ENCODE results near the gene TEKT3. TPM values are rescaled to one million over a fixed set of nuclear protein-coding genes. Genes with fewer than 3 reads are reported as not detected.

TEKT3 gene
- total RNA-seq, 1 donor from 2014 or later: not detected

- Mint-ChIP-seq H3K36me3 (ENCODE audit: low read depth) (no peaks in the 10 kb centered on the region), H3K4me3 (no peak overlapping the region), H3K4me1 (no peaks in the 10 kb centered on the region), H3K27me3 (peaks cover 5% of the 10 kb centered on the region), H3K27ac (no peak overlapping the region), H3K9me3 (no peaks in the 10 kb centered on the region)
- no peak for TF ChIP-seq CTCF (IDR thresholded peaks at IDR 0.05)
- no peak for ATAC-seq (ENCODE audit: low read depth)
- ChIA-PET CTCF (no interaction called here), POLR2A (no interaction called here)
- DNase-seq: no peak
- intact Hi-C loops (cut with micrococcal nuclease): no loop called here
Observed at GRCh38 chr17:15307710-15308111, 33.7 kb downstream of the TEKT3 start.

GRCh38 chr17:15303851-15304250, 37.5 kb downstream of the TEKT3 start:
- ATAC-seq (ENCODE audit: low read depth): no peak
- H3K9me3 Mint-ChIP-seq: no peaks in the 10 kb centered on the region

GRCh38 chr17:15303268-15303667, 38.1 kb downstream of the TEKT3 start:
- DNase-seq (no peak), ATAC-seq (ENCODE audit: low read depth) (no peak)
- Mint-ChIP-seq H3K4me3 (no peak overlapping the region), H3K36me3 (ENCODE audit: low read depth) (no peaks in the 10 kb centered on the region), H3K27me3 (peaks cover 3% of the 10 kb centered on the region), H3K4me1 (no peaks in the 10 kb centered on the region), H3K27ac (no peak overlapping the region), H3K9me3 (no peaks in the 10 kb centered on the region)
- CTCF ChIA-PET: no interaction called here
- TF ChIP-seq CTCF (IDR thresholded peaks at IDR 0.05): no peak
- POLR2A ChIA-PET: no interaction called here
- intact Hi-C loops (cut with micrococcal nuclease): no loop called here

More at GRCh38 chr17:15303851-15304250, 37.5 kb downstream of the TEKT3 start:
- no peaks in the 10 kb centered on the region for H3K36me3 Mint-ChIP-seq (ENCODE audit: low read depth)
- no peaks in the 10 kb centered on the region for H3K4me1 Mint-ChIP-seq
- no peak for DNase-seq
- H3K4me3 Mint-ChIP-seq: no peak overlapping the region
- no peak overlapping the region for H3K27ac Mint-ChIP-seq
- H3K27me3 Mint-ChIP-seq: peaks cover 3% of the 10 kb centered on the region
- TF ChIP-seq CTCF (IDR thresholded peaks at IDR 0.05): no peak
- CTCF ChIA-PET: no interaction called here
- intact Hi-C loops (cut with micrococcal nuclease): no loop called here
- POLR2A ChIA-PET: no interaction called here

- intact Hi-C loops (cut with micrococcal nuclease): no loop called here
- H3K4me3 Mint-ChIP-seq: no peak overlapping the region
- H3K27me3 Mint-ChIP-seq: peaks cover 3% of the 10 kb centered on the region
- ATAC-seq (ENCODE audit: low read depth) (no peak), DNase-seq (no peak)
- TF ChIP-seq CTCF (IDR thresholded peaks at IDR 0.05): no peak
- H3K36me3 Mint-ChIP-seq (ENCODE audit: low read depth): no peaks in the 10 kb centered on the region
- POLR2A ChIA-PET: no interaction called here
- CTCF ChIA-PET: no interaction called here
- no peak overlapping the region for H3K27ac Mint-ChIP-seq
- H3K4me1 Mint-ChIP-seq: no peaks in the 10 kb centered on the region
- H3K9me3 Mint-ChIP-seq: no peaks in the 10 kb centered on the region
Observed at GRCh38 chr17:15301845-15302244, 39.6 kb downstream of the TEKT3 start.

- no peaks in the 10 kb centered on the region for H3K36me3 Mint-ChIP-seq (ENCODE audit: low read depth)
- no peaks in the 10 kb centered on the region for H3K4me1 Mint-ChIP-seq
- ATAC-seq (ENCODE audit: low read depth) (no peak), DNase-seq (no peak)
- ChIA-PET CTCF (no interaction called here), POLR2A (no interaction called here)
- intact Hi-C loops (cut with micrococcal nuclease): no loop called here
- no peak overlapping the region for H3K27ac Mint-ChIP-seq
- H3K27me3 Mint-ChIP-seq: peaks cover 3% of the 10 kb centered on the region
- no peak for TF ChIP-seq CTCF (IDR thresholded peaks at IDR 0.05)
- H3K4me3 Mint-ChIP-seq: no peak overlapping the region
- no peaks in the 10 kb centered on the region for H3K9me3 Mint-ChIP-seq
Observed at GRCh38 chr17:15298176-15298575, 43.2 kb downstream of the TEKT3 start.

All from activated B cell treated with CpG ODN at 0.5 μM for 24 hours (primary cell).